Measurements from ENCODE around the gene SORCS2.

The SORCS2 gene

DNA sequence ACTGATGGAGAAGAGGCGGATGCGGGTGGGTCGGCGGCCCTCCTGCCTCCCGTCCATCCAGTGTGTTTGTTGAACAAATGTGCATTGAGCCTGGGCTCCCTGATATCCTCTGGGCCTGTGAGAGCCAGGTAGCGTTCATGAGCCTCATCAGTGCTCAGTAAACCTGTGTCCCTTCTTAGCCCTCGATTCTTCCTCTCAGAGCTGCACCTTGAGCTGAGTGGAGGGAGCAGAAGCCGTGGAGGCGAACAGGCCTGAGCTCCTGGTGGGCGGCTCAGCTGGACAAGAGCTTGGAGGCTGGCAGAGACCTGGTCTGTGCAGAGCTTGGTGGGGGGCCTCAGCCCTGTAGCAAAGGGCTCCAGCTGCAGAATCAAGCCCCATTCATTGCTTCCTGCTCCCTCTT is 112.1 kb downstream of the SORCS2 start:
- H3K27ac ChIP-seq (ENCODE audit: extremely low read depth, low read depth, low read length): no peak overlapping the region
- TF ChIP-seq ZIC2 (tag by site-specific recombination; IDR thresholded peaks at IDR 0.05): peak; percentile 32
- TF ChIP-seq GLI4 (tag by site-specific recombination; IDR thresholded peaks at IDR 0.05): no peak
- H3K36me3 ChIP-seq (ENCODE audit: control insufficient read depth in 2 of 2, insufficient read depth in 1 of 2, low read length in 2 of 2): no peaks in the 10 kb centered on the region
- no peaks in the 10 kb centered on the region for H3K9me3 ChIP-seq (ENCODE audit: control insufficient read depth, insufficient read depth, low read depth, low read length)
- ChIA-PET CTCF (no interaction called here), POLR2A (no interaction called here)
- no peaks in the 10 kb centered on the region for H3K4me1 ChIP-seq (ENCODE audit: control insufficient read depth, insufficient read depth, low read length)
- no peak overlapping the region for H3K4me3 ChIP-seq (ENCODE audit: low read depth, low read length)

DNA sequence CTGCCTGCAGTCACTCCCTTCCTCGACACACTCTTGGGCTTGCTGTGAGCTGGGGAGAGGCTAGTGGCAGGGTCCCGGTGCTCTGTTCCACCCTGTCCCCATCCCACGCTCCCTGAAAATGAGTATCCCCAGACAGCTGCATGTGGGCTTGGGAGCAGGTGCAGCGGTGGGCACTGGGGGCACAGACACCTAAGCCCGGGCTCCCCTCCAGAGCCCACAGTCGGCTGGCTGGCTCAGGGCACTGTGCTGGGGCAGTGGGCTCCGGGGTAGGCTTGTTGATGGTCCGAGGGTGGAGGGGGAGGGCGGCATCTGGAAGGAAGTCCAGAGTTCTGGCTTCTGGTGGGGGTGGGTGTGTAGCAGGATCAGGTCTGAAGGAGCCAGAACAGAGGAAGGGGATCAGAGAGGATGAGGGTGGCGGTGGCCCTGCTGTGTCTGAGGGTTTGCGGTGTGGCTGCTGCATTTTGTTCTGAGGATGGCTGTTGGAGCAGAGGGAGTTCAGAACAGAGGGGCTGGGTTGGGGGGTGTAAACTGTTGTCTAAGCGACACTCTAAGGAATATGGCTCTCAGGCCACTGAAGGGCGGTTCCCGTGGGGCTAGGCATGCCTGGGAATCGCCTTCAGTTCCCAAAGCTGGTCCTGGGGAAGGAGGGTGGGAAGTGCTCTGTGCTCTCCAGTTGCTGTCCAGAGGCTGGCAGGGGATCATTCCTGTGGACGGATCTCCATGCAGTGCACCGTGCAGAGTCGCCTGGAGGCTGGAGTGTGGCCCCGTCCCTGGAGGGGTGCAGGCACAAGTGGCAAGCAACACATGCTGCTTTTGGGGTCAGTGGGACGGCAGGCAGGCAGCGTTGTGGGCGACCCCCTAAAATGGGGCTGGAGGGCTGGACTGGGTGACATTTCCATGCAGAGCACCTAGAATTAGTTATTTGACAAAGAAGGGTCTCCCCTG is 114.0 kb downstream of the SORCS2 start:
- CTCF ChIA-PET: interaction anchor here (1.1 kb wide), 1 partner anchor 10 kb away, joined by 3 read pairs; no protein-coding TSS in a partner anchor

DNA sequence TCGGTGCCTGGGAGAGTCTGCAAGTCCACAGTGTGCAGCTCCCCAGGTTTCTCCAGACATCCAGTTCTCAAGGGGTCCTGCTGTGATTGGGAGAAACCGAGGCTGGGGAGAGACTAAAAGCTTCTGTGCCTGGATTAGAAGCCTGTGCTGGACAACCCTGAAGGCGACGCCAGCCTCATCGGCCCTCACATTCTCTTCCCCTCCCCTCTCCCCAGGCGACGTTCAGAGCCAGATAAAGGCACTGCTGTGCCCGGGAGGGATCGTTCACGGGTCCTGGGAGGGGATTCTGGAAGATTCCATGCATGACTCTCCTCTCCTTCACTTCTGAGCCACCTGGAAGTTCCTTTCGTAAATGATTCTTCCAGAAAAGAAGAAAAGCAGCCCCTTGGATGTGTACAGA is 114.6 kb downstream of the SORCS2 start:
- H3K4me1 ChIP-seq (ENCODE audit: control insufficient read depth, insufficient read depth, low read length): no peaks in the 10 kb centered on the region
- TF ChIP-seq, protein P1, sequence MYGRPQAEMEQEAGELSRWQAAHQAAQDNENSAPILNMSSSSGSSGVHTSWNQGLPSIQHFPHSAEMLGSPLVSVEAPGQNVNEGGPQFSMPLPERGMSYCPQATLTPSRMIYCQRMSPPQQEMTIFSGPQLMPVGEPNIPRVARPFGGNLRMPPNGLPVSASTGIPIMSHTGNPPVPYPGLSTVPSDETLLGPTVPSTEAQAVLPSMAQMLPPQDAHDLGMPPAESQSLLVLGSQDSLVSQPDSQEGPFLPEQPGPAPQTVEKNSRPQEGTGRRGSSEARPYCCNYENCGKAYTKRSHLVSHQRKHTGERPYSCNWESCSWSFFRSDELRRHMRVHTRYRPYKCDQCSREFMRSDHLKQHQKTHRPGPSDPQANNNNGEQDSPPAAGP (tag by site-specific recombination; IDR thresholded peaks at IDR 0.05): no peak
- TF ChIP-seq SP2 (tag by site-specific recombination; IDR thresholded peaks at IDR 0.05) (no peak), ZNF473 (tag by site-specific recombination; IDR thresholded peaks at IDR 0.05) (no peak), SP3 (tag by site-specific recombination; IDR thresholded peaks at IDR 0.05) (no peak), ZNF701 (tag by site-specific recombination; IDR thresholded peaks at IDR 0.05) (no peak), SETDB1 (IDR thresholded peaks at IDR 0.05; ENCODE audit: insufficient read length, low read length) (no peak), GLIS1 (tag by site-specific recombination; IDR thresholded peaks at IDR 0.05) (no peak), ZNF571 (tag by site-specific recombination; IDR thresholded peaks at IDR 0.05) (no peak)
- TF ChIP-seq, protein P2, sequence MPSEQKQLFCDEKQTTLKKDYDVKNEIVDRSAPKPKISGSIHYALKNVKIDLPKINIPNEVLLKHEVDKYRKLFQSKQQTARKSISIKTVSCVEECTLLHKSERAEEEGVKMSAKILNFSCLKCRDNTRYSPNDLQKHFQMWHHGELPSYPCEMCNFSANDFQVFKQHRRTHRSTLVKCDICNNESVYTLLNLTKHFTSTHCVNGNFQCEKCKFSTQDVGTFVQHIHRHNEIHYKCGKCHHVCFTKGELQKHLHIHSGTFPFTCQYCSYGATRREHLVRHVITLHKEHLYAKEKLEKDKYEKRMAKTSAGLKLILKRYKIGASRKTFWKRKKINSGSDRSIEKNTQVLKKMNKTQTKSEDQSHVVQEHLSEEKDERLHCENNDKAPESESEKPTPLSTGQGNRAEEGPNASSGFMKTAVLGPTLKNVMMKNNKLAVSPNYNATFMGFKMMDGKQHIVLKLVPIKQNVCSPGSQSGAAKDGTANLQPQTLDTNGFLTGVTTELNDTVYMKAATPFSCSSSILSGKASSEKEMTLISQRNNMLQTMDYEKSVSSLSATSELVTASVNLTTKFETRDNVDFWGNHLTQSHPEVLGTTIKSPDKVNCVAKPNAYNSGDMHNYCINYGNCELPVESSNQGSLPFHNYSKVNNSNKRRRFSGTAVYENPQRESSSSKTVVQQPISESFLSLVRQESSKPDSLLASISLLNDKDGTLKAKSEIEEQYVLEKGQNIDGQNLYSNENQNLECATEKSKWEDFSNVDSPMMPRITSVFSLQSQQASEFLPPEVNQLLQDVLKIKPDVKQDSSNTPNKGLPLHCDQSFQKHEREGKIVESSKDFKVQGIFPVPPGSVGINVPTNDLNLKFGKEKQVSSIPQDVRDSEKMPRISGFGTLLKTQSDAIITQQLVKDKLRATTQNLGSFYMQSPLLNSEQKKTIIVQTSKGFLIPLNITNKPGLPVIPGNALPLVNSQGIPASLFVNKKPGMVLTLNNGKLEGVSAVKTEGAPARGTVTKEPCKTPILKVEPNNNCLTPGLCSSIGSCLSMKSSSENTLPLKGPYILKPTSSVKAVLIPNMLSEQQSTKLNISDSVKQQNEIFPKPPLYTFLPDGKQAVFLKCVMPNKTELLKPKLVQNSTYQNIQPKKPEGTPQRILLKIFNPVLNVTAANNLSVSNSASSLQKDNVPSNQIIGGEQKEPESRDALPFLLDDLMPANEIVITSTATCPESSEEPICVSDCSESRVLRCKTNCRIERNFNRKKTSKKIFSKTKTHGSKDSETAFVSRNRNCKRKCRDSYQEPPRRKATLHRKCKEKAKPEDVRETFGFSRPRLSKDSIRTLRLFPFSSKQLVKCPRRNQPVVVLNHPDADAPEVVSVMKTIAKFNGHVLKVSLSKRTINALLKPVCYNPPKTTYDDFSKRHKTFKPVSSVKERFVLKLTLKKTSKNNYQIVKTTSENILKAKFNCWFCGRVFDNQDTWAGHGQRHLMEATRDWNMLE (tag by site-specific recombination; conservative IDR thresholded peaks at IDR 0.05; ENCODE audit: low read depth): no peak
- TF ChIP-seq, protein P3, sequence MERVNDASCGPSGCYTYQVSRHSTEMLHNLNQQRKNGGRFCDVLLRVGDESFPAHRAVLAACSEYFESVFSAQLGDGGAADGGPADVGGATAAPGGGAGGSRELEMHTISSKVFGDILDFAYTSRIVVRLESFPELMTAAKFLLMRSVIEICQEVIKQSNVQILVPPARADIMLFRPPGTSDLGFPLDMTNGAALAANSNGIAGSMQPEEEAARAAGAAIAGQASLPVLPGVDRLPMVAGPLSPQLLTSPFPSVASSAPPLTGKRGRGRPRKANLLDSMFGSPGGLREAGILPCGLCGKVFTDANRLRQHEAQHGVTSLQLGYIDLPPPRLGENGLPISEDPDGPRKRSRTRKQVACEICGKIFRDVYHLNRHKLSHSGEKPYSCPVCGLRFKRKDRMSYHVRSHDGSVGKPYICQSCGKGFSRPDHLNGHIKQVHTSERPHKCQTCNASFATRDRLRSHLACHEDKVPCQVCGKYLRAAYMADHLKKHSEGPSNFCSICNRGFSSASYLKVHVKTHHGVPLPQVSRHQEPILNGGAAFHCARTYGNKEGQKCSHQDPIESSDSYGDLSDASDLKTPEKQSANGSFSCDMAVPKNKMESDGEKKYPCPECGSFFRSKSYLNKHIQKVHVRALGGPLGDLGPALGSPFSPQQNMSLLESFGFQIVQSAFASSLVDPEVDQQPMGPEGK (tag by site-specific recombination; IDR thresholded peaks at IDR 0.05): no peak

More for the DNA sequence above, 114.0 kb downstream of the SORCS2 start:
- no peak overlapping the region for H3K27ac ChIP-seq (ENCODE audit: extremely low read depth, low read depth, low read length)
- TF ChIP-seq, protein P4, sequence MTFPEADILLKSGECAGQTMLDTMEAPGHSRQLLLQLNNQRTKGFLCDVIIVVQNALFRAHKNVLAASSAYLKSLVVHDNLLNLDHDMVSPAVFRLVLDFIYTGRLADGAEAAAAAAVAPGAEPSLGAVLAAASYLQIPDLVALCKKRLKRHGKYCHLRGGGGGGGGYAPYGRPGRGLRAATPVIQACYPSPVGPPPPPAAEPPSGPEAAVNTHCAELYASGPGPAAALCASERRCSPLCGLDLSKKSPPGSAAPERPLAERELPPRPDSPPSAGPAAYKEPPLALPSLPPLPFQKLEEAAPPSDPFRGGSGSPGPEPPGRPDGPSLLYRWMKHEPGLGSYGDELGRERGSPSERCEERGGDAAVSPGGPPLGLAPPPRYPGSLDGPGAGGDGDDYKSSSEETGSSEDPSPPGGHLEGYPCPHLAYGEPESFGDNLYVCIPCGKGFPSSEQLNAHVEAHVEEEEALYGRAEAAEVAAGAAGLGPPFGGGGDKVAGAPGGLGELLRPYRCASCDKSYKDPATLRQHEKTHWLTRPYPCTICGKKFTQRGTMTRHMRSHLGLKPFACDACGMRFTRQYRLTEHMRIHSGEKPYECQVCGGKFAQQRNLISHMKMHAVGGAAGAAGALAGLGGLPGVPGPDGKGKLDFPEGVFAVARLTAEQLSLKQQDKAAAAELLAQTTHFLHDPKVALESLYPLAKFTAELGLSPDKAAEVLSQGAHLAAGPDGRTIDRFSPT (tag by site-specific recombination; IDR thresholded peaks at IDR 0.05): no peak
- TF ChIP-seq, protein P5, sequence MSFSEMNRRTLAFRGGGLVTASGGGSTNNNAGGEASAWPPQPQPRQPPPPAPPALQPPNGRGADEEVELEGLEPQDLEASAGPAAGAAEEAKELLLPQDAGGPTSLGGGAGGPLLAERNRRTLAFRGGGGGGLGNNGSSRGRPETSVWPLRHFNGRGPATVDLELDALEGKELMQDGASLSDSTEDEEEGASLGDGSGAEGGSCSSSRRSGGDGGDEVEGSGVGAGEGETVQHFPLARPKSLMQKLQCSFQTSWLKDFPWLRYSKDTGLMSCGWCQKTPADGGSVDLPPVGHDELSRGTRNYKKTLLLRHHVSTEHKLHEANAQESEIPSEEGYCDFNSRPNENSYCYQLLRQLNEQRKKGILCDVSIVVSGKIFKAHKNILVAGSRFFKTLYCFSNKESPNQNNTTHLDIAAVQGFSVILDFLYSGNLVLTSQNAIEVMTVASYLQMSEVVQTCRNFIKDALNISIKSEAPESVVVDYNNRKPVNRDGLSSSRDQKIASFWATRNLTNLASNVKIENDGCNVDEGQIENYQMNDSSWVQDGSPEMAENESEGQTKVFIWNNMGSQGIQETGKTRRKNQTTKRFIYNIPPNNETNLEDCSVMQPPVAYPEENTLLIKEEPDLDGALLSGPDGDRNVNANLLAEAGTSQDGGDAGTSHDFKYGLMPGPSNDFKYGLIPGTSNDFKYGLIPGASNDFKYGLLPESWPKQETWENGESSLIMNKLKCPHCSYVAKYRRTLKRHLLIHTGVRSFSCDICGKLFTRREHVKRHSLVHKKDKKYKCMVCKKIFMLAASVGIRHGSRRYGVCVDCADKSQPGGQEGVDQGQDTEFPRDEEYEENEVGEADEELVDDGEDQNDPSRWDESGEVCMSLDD (tag by site-specific recombination; IDR thresholded peaks at IDR 0.05): no peak
- H3K9me3 ChIP-seq (ENCODE audit: control insufficient read depth, insufficient read depth, low read depth, low read length): no peaks in the 10 kb centered on the region
- POLR2A ChIA-PET: no interaction called here
- H3K4me3 ChIP-seq (ENCODE audit: low read depth, low read length): no peak overlapping the region
- H3K36me3 ChIP-seq (ENCODE audit: control insufficient read depth in 2 of 2, insufficient read depth in 1 of 2, low read length in 2 of 2): no peaks in the 10 kb centered on the region
- H3K4me1 ChIP-seq (ENCODE audit: control insufficient read depth, insufficient read depth, low read length): no peaks in the 10 kb centered on the region

More for the DNA sequence above, 114.6 kb downstream of the SORCS2 start:
- ChIA-PET POLR2A (no interaction called here), CTCF (interaction anchor here (0.6 to 1.1 kb wide), 2 partner anchors 11 to 478 kb away, joined by 3 read pairs; no protein-coding TSS in a partner anchor)
- H3K27ac ChIP-seq (ENCODE audit: extremely low read depth, low read depth, low read length): no peak overlapping the region
- H3K9me3 ChIP-seq (ENCODE audit: control insufficient read depth, insufficient read depth, low read depth, low read length): no peaks in the 10 kb centered on the region
- no peak overlapping the region for H3K4me3 ChIP-seq (ENCODE audit: low read depth, low read length)
- no peaks in the 10 kb centered on the region for H3K36me3 ChIP-seq (ENCODE audit: control insufficient read depth in 2 of 2, insufficient read depth in 1 of 2, low read length in 2 of 2)

All from HEK293 (cell line).